ENCODE results near the gene DYSF.

The DYSF gene

DNA sequence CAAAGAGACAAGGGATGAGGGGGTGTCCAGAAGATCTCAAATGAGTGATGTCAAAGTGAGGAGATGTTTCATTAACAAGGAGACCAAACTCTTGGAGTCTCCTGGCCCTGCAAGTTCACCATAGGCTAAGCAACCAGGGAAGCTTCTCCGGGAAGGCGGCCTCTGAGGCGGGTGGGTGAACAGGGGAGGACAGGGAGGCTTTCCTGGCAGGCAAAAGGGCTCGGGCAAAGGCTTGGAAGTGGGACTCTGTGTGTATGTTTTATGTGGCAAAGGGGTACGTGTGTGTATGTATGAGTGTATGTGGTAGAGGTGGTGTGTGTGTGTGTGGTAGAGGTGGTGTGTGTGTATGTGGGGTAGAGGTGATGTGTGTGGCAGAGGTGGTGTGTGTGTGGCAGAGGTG is 163.9 kb downstream of the DYSF start:
- no peak for TF ChIP-seq SIN3A (IDR thresholded peaks at IDR 0.05; ENCODE audit: borderline replicate concordance, insufficient read depth, low read length)
- TF ChIP-seq TAF1 (IDR thresholded peaks at IDR 0.05; ENCODE audit: borderline replicate concordance, insufficient read depth, low read length), result no peak
- TF ChIP-seq, protein P1, sequence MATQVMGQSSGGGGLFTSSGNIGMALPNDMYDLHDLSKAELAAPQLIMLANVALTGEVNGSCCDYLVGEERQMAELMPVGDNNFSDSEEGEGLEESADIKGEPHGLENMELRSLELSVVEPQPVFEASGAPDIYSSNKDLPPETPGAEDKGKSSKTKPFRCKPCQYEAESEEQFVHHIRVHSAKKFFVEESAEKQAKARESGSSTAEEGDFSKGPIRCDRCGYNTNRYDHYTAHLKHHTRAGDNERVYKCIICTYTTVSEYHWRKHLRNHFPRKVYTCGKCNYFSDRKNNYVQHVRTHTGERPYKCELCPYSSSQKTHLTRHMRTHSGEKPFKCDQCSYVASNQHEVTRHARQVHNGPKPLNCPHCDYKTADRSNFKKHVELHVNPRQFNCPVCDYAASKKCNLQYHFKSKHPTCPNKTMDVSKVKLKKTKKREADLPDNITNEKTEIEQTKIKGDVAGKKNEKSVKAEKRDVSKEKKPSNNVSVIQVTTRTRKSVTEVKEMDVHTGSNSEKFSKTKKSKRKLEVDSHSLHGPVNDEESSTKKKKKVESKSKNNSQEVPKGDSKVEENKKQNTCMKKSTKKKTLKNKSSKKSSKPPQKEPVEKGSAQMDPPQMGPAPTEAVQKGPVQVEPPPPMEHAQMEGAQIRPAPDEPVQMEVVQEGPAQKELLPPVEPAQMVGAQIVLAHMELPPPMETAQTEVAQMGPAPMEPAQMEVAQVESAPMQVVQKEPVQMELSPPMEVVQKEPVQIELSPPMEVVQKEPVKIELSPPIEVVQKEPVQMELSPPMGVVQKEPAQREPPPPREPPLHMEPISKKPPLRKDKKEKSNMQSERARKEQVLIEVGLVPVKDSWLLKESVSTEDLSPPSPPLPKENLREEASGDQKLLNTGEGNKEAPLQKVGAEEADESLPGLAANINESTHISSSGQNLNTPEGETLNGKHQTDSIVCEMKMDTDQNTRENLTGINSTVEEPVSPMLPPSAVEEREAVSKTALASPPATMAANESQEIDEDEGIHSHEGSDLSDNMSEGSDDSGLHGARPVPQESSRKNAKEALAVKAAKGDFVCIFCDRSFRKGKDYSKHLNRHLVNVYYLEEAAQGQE (IDR thresholded peaks at IDR 0.05; ENCODE audit: insufficient read depth in 1 of 2, low read depth in 2 of 2, low read length in 2 of 2), result no peak
- no peak for TF ChIP-seq FOXP2 (optimal IDR thresholded peaks at IDR 0.05; ENCODE audit: borderline replicate concordance, extremely low read depth, extremely low read length, insufficient read depth)
- no peak for TF ChIP-seq POLR2AphosphoS5 (IDR thresholded peaks at IDR 0.05; ENCODE audit: low read depth, low read length)

DNA sequence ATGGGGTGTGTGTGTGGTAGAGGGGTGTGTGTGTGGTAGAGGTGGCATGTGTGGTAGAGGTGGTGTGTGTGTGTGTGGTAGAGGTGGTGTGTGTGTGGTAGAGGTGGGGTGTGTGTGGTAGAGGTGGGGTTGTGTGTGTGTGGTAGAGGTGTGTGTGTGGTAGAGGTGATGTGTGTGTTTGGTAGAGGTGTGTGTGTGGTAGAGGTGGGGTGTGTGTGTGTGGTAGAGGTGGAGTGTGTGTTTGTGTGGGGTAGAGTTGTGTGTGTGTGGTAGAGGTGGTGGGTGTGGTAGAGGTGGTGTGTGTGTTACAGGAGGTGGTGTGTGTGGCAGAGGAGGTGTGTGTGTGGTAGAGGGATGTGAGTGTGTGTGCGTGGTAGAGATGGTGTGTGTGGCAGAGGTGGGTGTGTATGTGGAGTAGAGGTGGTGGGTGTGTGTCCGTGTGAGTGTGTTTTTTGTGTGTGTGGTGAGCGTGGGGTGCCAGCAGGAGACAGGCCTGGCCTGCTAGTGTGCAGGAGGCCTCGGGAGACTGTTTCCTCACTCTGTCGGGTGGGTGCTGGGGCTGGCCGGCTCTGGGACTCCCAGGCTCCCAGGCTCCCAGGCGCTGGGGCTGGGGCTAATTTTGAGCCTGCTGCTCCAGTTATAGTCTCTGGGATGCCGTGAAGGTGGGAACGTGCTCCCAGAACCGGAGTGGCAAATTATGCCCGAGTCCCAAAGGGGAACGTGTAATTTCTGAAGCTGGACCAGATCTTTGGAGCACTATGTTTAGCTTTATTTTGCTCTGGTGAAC is 165.2 kb downstream of the DYSF start:
- no peak for TF ChIP-seq TAF1 (IDR thresholded peaks at IDR 0.05; ENCODE audit: borderline replicate concordance, insufficient read depth, low read length)
- TF ChIP-seq, protein P1 (IDR thresholded peaks at IDR 0.05; ENCODE audit: insufficient read depth in 1 of 2, low read depth in 2 of 2, low read length in 2 of 2), result no peak
- TF ChIP-seq POLR2AphosphoS5 (IDR thresholded peaks at IDR 0.05; ENCODE audit: low read depth, low read length), result no peak
- TF ChIP-seq FOXP2 (optimal IDR thresholded peaks at IDR 0.05; ENCODE audit: borderline replicate concordance, extremely low read depth, extremely low read length, insufficient read depth), result no peak
- TF ChIP-seq SIN3A (IDR thresholded peaks at IDR 0.05; ENCODE audit: borderline replicate concordance, insufficient read depth, low read length), result no peak

DNA sequence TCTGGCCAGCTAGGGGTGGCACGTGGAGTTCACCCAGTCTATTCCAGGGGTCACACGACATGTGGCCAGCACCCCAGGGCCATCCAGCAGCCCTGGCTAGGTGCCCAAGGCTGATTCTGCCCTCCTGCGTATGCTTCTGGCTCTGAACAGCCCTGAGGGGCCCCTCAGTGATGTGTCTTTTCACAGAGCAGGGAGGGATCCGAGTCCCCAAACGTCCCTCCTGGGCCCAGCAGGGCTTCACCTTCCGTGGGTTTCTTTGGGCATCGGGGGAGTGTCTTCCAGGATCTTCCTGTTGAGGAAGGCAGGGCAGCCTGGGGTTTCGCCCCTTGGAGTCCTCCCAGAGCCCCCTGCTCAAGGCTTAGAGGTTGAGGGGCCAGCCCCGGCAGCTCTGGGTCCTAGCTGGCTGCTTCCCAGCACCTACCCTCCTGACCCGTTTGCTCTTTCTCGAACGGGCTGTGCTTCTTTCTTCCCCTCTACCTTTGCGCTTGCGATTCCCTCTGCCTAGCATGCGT is 165.9 kb downstream of the DYSF start:
- TF ChIP-seq SIN3A (IDR thresholded peaks at IDR 0.05; ENCODE audit: borderline replicate concordance, insufficient read depth, low read length), result no peak
- no peak for TF ChIP-seq POLR2AphosphoS5 (IDR thresholded peaks at IDR 0.05; ENCODE audit: low read depth, low read length)
- no peak for TF ChIP-seq TAF1 (IDR thresholded peaks at IDR 0.05; ENCODE audit: borderline replicate concordance, insufficient read depth, low read length)
- TF ChIP-seq, protein P1 (IDR thresholded peaks at IDR 0.05; ENCODE audit: insufficient read depth in 1 of 2, low read depth in 2 of 2, low read length in 2 of 2), result no peak

DNA sequence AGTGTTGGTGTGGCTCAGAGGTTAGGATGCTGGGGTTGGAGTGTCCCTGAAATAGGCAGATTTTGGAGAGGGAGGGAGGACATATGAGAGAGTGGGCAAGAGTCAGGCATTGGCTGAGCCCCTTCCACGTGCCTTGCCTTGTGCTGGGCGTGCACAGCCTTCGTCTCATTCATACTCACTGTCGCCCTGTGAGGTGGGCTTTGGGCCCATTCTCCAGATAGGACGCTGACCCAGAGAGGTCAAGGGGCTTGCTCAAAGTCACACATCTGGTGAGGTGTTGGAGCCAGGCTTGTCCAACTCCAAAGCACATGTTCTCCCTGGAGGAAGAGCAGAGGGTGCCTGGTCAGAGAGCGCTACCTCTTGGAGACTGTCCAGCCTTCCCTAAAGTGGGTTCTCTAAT is 166.8 kb downstream of the DYSF start:
- no peak for TF ChIP-seq FOXP2 (optimal IDR thresholded peaks at IDR 0.05; ENCODE audit: borderline replicate concordance, extremely low read depth, extremely low read length, insufficient read depth)
- no peak for TF ChIP-seq POLR2AphosphoS5 (IDR thresholded peaks at IDR 0.05; ENCODE audit: low read depth, low read length)
- TF ChIP-seq, protein P1 (IDR thresholded peaks at IDR 0.05; ENCODE audit: insufficient read depth in 1 of 2, low read depth in 2 of 2, low read length in 2 of 2), result no peak
- no peak for TF ChIP-seq TAF1 (IDR thresholded peaks at IDR 0.05; ENCODE audit: borderline replicate concordance, insufficient read depth, low read length)
- no peak for TF ChIP-seq SIN3A (IDR thresholded peaks at IDR 0.05; ENCODE audit: borderline replicate concordance, insufficient read depth, low read length)

Data from PFSK-1 (cell line).